Large intestine (tissue), 3 donors: Measurements from ENCODE around the gene APRT. TPM values are rescaled to one million over a fixed set of nuclear protein-coding genes. Genes with fewer than 3 reads are reported as not detected.

ENCODE experiments used
- DNase-seq, 2 donors: peaks; one replicate each; pipeline versions ENCODE4 v3.0.0 to v3.0.0-alpha.2; 2013
- H3K27ac ChIP-seq: one replicate; pipeline ENCODE4 v1.5.1; 2013; ENCODE audit warnings: low read length
- H3K27me3 ChIP-seq: 2 replicates; pipeline ENCODE4 v1.6.1; 2013; ENCODE audit warnings: low read length; ENCODE audit not compliant: control insufficient read depth, insufficient read depth
- H3K36me3 ChIP-seq: 2 replicates; pipeline ENCODE4 v1.6.1; 2013; ENCODE audit warnings: low read length; ENCODE audit not compliant: control insufficient read depth, insufficient read depth
- H3K4me1 ChIP-seq: one replicate; pipeline ENCODE4 v1.6.1; 2013; ENCODE audit warnings: low read length; ENCODE audit not compliant: control insufficient read depth, insufficient read depth
- H3K4me3 ChIP-seq: one replicate; pipeline ENCODE4 v1.5.1; 2013; ENCODE audit warnings: low read length
- H3K9me3 ChIP-seq: one replicate; pipeline ENCODE4 v1.6.1; 2013; ENCODE audit warnings: mild to moderate bottlenecking, low read depth, low read length, moderate library complexity; ENCODE audit not compliant: control insufficient read depth
- WGBS: methylation state at CpG from one replicate; pipeline ENCODE4 v1.1.5; 2013; ENCODE audit warnings: low lambda C conversion rate; ENCODE audit not compliant: insufficient coverage; 5-methylcytosine and 5-hydroxymethylcytosine counted together
- polyA plus RNA-seq: library from polyadenylated mRNA; unstranded; fragments of 120-200 nt; gene quantifications from one replicate; pipeline ENCODE4 v1.2.1, GENCODE V29; 2013

Gene APRT
- polyA plus RNA-seq, 1 donor: 117 TPM

GRCh38 chr16:88780142-88781062 is 31.3 kb downstream of the APRT start:
- H3K9me3 ChIP-seq: peaks cover 8% of the 10 kb centered on the region
- no peaks in the 10 kb centered on the region for H3K27me3 ChIP-seq
- no peaks in the 10 kb centered on the region for H3K36me3 ChIP-seq
- peaks cover 46% of the 10 kb centered on the region for H3K4me1 ChIP-seq
- 82% methylated on average over 3 of the region's 13 CpGs for WGBS
- peak in 1 of 2 donors; percentile 53 for DNase-seq
- H3K27ac ChIP-seq: no peak overlapping the region
- H3K4me3 ChIP-seq: no peak overlapping the region

- H3K36me3 ChIP-seq: no peaks in the 10 kb centered on the region
- peaks cover 47% of the 10 kb centered on the region for H3K4me1 ChIP-seq
- H3K27ac ChIP-seq: no peak overlapping the region
- H3K9me3 ChIP-seq: peaks cover 8% of the 10 kb centered on the region
- WGBS: no CpG with 5 or more reads among the region's 34 CpGs
- peak in 1 of 2 donors; percentile 34 for DNase-seq
- H3K27me3 ChIP-seq: no peaks in the 10 kb centered on the region
- H3K4me3 ChIP-seq: no peak overlapping the region
Observed at GRCh38 chr16:88779406-88780141, 32.2 kb downstream of the APRT start.

- Histone ChIP-seq H3K36me3 (no peaks in the 10 kb centered on the region), H3K27ac (no peak overlapping the region), H3K9me3 (peaks cover 8% of the 10 kb centered on the region), H3K27me3 (no peaks in the 10 kb centered on the region), H3K4me3 (no peak overlapping the region), H3K4me1 (peaks cover 52% of the 10 kb centered on the region)
- no CpG with 5 or more reads among the region's 30 CpGs for WGBS
- no peak for DNase-seq
Observed at GRCh38 chr16:88778541-88779065, 33.1 kb downstream of the APRT start.

- Histone ChIP-seq H3K4me1 (peaks cover 53% of the 10 kb centered on the region), H3K4me3 (no peak overlapping the region), H3K27me3 (no peaks in the 10 kb centered on the region), H3K36me3 (no peaks in the 10 kb centered on the region), H3K9me3 (peaks cover 8% of the 10 kb centered on the region), H3K27ac (no peak overlapping the region)
- DNase-seq: no peak
- WGBS: 100% methylated on average over 1 of the region's 7 CpGs
Observed at GRCh38 chr16:88778271-88778525, 33.5 kb downstream of the APRT start.

GRCh38 chr16:88777471-88778270 is 34.1 kb downstream of the APRT start:
- Histone ChIP-seq H3K27me3 (no peaks in the 10 kb centered on the region), H3K9me3 (peaks cover 8% of the 10 kb centered on the region), H3K4me3 (no peak overlapping the region), H3K27ac (no peak overlapping the region), H3K36me3 (no peaks in the 10 kb centered on the region), H3K4me1 (peaks cover 54% of the 10 kb centered on the region)
- no CpG with 5 or more reads among the region's 34 CpGs for WGBS
- no peak for DNase-seq

GRCh38 chr16:88775825-88776224 is 35.9 kb downstream of the APRT start:
- Histone ChIP-seq H3K36me3 (no peaks in the 10 kb centered on the region), H3K27me3 (no peaks in the 10 kb centered on the region), H3K4me3 (no peak overlapping the region), H3K27ac (no peak overlapping the region), H3K9me3 (peaks cover 8% of the 10 kb centered on the region), H3K4me1 (peaks cover 50% of the 10 kb centered on the region)
- no peak for DNase-seq
- no CpG with 5 or more reads among the region's 18 CpGs for WGBS

- WGBS: no CpG with 5 or more reads among the region's 32 CpGs
- Histone ChIP-seq H3K4me3 (no peak overlapping the region), H3K36me3 (no peaks in the 10 kb centered on the region), H3K4me1 (peaks cover 51% of the 10 kb centered on the region), H3K27ac (peak overlapping the region; percentile 57), H3K9me3 (peaks cover 12% of the 10 kb centered on the region), H3K27me3 (no peaks in the 10 kb centered on the region)
- DNase-seq: no peak
Observed at GRCh38 chr16:88774544-88775393, 37.0 kb downstream of the APRT start.

- peak; percentile 93 to 94 for DNase-seq
- Histone ChIP-seq H3K9me3 (peaks cover 12% of the 10 kb centered on the region), H3K4me1 (peaks cover 53% of the 10 kb centered on the region), H3K27me3 (no peaks in the 10 kb centered on the region), H3K27ac (peak overlapping the region; percentile 75), H3K4me3 (peak overlapping the region; percentile 17), H3K36me3 (no peaks in the 10 kb centered on the region)
- no CpG with 5 or more reads among the region's 12 CpGs for WGBS
Observed at GRCh38 chr16:88773812-88774291, 37.9 kb downstream of the APRT start.

- Histone ChIP-seq H3K27ac (peak overlapping the region; percentile 75), H3K4me3 (peak overlapping the region; percentile 17), H3K36me3 (no peaks in the 10 kb centered on the region), H3K4me1 (peaks cover 58% of the 10 kb centered on the region), H3K9me3 (peaks cover 6% of the 10 kb centered on the region), H3K27me3 (no peaks in the 10 kb centered on the region)
- no CpG with 5 or more reads among the region's 29 CpGs for WGBS
- peak in 1 of 2 donors; percentile 42 for DNase-seq
Observed at GRCh38 chr16:88772871-88773811, 38.6 kb downstream of the APRT start.
